Smooth muscle cell (in vitro differentiated cells): ENCODE data around the gene ARIH1. TPM values are rescaled to one million over a fixed set of nuclear protein-coding genes. Genes with fewer than 3 reads are reported as not detected.

Experiments
- DNase-seq: peaks from one replicate; lab custom pipeline; 2025; ENCODE audit not compliant: unreplicated experiment; lab: John Stamatoyannopoulos, UW
- H2AFZ ChIP-seq: fragments of 200-600 bp; sonication (generic); 2 replicates; pipeline ENCODE4 v1.6.0; 2016; ENCODE audit warnings: antibody characterized with exemption, low read depth, mild to moderate bottlenecking
- H3F3A ChIP-seq: fragments of 200-600 bp; sonication (generic); 2 replicates; pipeline ENCODE4 v1.6.0; 2017; ENCODE audit warnings: antibody characterized with exemption, low read depth
- H3K27ac ChIP-seq: fragments of 200-600 bp; sonication (generic); 2 replicates; pipeline ENCODE4 v1.5.1; 2016; ENCODE audit warnings: low read depth, mild to moderate bottlenecking
- H3K27me3 ChIP-seq: fragments of 200-600 bp; sonication (generic); 2 replicates; pipeline ENCODE4 v1.6.1; 2016; ENCODE audit warnings: low read depth, mild to moderate bottlenecking
- H3K36me3 ChIP-seq: fragments of 200-600 bp; sonication (generic); 2 replicates; pipeline ENCODE4 v1.5.1; 2016; ENCODE audit warnings: low read depth
- H3K4me1 ChIP-seq: fragments of 200-600 bp; sonication (generic); 2 replicates; pipeline ENCODE4 v1.5.1; 2016; ENCODE audit warnings: low read depth
- H3K4me2 ChIP-seq: fragments of 200-600 bp; sonication (generic); 2 replicates; pipeline ENCODE4 v1.6.0; 2016; ENCODE audit warnings: mild to moderate bottlenecking
- H3K4me3 ChIP-seq: fragments of 200-600 bp; sonication (generic); 2 replicates; pipeline ENCODE4 v1.5.1; 2016; ENCODE audit warnings: mild to moderate bottlenecking
- H3K79me2 ChIP-seq: fragments of 200-600 bp; sonication (generic); 2 replicates; pipeline ENCODE4 v1.6.0; 2016; ENCODE audit warnings: low read depth, mild to moderate bottlenecking
- H3K9ac ChIP-seq: fragments of 200-600 bp; sonication (generic); 2 replicates; pipeline ENCODE4 v1.6.0; 2016; ENCODE audit warnings: low read depth
- H3K9me3 ChIP-seq: fragments of 200-600 bp; sonication (generic); replicated peaks from 2 replicates; pipeline ENCODE4 v1.5.1; 2016; ENCODE audit warnings: low read depth
- H4K20me1 ChIP-seq: fragments of 200-600 bp; sonication (generic); 2 replicates; pipeline ENCODE4 v1.6.0; 2016; ENCODE audit warnings: low read depth
- WGBS: methylation state at CpG from one replicate; pipeline ENCODE4 v1.1.7; 2016; ENCODE audit warnings: low lambda C conversion rate; 5-methylcytosine and 5-hydroxymethylcytosine counted together
- polyA plus RNA-seq: library from polyadenylated mRNA; unstranded; fragments of >200 nt; fragmentation: Nextera tagmentation; extraction: Ambion mirVana; gene quantifications from 2 replicates; pipeline ENCODE4 v1.2.1, GENCODE V29; 2016
- total RNA-seq: library from RNA; depleted of rRNA; stranded (reverse); fragments of >200 nt; gene quantifications from 2 replicates; pipeline ENCODE4 v1.2.3, GENCODE V29; 2014
- TF ChIP-seq, protein P1 (sequence below): fragments of 200-600 bp; sonication (generic); IDR thresholded peaks from 2 replicates; pipeline ENCODE4 v1.5.1; 2017; ENCODE audit warnings: borderline replicate concordance, mild to moderate bottlenecking, antibody characterized with exemption; ENCODE audit not compliant: insufficient read depth, poor library complexity, severe bottlenecking

The ARIH1 gene
- total and polyA plus RNA-seq, 2 experiments from 2014 or later: 54.3 to 96.3 TPM

DNA sequence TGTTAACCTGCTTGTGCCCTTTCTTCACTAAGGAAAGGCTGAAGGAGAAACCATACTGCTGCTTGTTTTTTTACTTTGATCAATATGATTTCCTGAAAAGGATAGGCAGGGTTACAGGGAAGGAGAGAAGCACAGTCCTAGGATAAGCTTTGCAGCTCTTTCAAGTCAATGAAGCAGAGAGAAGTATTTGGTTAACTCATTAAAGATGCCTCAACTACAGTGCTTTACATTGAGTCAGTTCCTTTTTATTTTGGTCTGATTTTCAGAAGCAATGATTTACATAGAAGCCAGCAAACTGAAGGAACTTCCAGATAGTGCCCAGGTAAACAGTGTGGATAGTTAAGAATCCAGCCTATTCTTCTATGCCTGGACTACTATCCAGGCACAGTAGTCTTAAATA lies 64.8 kb downstream of the ARIH1 start:
- no peak overlapping the region for H3K4me2 ChIP-seq
- no peak overlapping the region for H3K9ac ChIP-seq
- no peak overlapping the region for H3K4me3 ChIP-seq
- H4K20me1 ChIP-seq: peaks cover 88% of the 10 kb centered on the region
- peaks cover 96% of the 10 kb centered on the region for H3K79me2 ChIP-seq
- H3K27me3 ChIP-seq: no peaks in the 10 kb centered on the region
- no peak overlapping the region for H2AFZ ChIP-seq
- no peaks in the 10 kb centered on the region for H3K9me3 ChIP-seq
- DNase-seq: no peak
- H3K4me1 ChIP-seq: peaks cover 7% of the 10 kb centered on the region
- no peaks in the 10 kb centered on the region for H3F3A ChIP-seq
- TF ChIP-seq, protein P1, sequence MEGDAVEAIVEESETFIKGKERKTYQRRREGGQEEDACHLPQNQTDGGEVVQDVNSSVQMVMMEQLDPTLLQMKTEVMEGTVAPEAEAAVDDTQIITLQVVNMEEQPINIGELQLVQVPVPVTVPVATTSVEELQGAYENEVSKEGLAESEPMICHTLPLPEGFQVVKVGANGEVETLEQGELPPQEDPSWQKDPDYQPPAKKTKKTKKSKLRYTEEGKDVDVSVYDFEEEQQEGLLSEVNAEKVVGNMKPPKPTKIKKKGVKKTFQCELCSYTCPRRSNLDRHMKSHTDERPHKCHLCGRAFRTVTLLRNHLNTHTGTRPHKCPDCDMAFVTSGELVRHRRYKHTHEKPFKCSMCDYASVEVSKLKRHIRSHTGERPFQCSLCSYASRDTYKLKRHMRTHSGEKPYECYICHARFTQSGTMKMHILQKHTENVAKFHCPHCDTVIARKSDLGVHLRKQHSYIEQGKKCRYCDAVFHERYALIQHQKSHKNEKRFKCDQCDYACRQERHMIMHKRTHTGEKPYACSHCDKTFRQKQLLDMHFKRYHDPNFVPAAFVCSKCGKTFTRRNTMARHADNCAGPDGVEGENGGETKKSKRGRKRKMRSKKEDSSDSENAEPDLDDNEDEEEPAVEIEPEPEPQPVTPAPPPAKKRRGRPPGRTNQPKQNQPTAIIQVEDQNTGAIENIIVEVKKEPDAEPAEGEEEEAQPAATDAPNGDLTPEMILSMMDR: no peak
- H3K27ac ChIP-seq: no peak overlapping the region
- peaks cover 12% of the 10 kb centered on the region for H3K36me3 ChIP-seq

- DNase-seq: no peak
- H3K79me2 ChIP-seq: peaks cover 98% of the 10 kb centered on the region
These were observed 66.6 kb downstream of the ARIH1 start for GRCh38 chr15:72540606-72541237.

DNA sequence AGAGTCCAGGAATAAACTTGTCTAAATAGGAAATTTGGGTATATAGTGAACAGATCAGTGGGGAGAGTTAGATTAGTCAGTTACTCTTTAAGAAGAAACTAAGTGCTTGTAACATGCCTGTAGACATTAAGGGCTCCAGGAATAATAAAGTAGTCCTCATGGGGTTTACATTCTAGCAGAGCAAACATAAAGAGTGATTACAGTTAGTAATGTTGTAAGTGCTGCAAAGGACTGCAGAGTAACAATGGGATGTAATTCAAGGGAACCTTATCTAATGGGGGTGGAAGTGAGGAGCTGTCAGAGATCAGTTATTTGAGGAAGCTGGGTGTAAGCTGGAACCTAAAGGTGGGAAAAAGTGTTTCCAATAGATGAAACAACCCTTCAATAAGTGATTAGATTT lies 67.5 kb downstream of the ARIH1 start:
- Histone ChIP-seq H3K4me2 (no peak overlapping the region), H4K20me1 (peaks cover 89% of the 10 kb centered on the region)

More at GRCh38 chr15:72540606-72541237, 66.6 kb downstream of the ARIH1 start:
- Histone ChIP-seq H3K9me3 (no peaks in the 10 kb centered on the region), H3K27ac (no peak overlapping the region), H3K9ac (no peak overlapping the region), H4K20me1 (peaks cover 89% of the 10 kb centered on the region), H3F3A (no peaks in the 10 kb centered on the region), H2AFZ (no peak overlapping the region), H3K4me2 (no peak overlapping the region), H3K27me3 (no peaks in the 10 kb centered on the region), H3K36me3 (peaks cover 12% of the 10 kb centered on the region), H3K4me1 (peaks cover 7% of the 10 kb centered on the region), H3K4me3 (no peak overlapping the region)
- TF ChIP-seq, protein P1: no peak
- WGBS: 99% methylated on average over 11 of the region's 11 CpGs

GRCh38 chr15:72545156-72545555 lies 71.0 kb downstream of the ARIH1 start:
- Histone ChIP-seq H3K4me3 (no peak overlapping the region), H3K79me2 (peaks cover 93% of the 10 kb centered on the region), H3K36me3 (peaks cover 16% of the 10 kb centered on the region), H3K27ac (no peak overlapping the region), H3K4me1 (no peaks in the 10 kb centered on the region), H3F3A (no peaks in the 10 kb centered on the region), H3K27me3 (no peaks in the 10 kb centered on the region), H3K9ac (no peak overlapping the region), H3K4me2 (no peak overlapping the region), H4K20me1 (peaks cover 94% of the 10 kb centered on the region), H2AFZ (no peak overlapping the region), H3K9me3 (no peaks in the 10 kb centered on the region)
- WGBS: 86% methylated on average over 1 of the region's 1 CpG
- no peak for DNase-seq
- TF ChIP-seq, protein P1: no peak

More for the DNA sequence above, 67.5 kb downstream of the ARIH1 start:
- H3F3A ChIP-seq: no peaks in the 10 kb centered on the region
- peaks cover 3% of the 10 kb centered on the region for H3K4me1 ChIP-seq
- no peak overlapping the region for H2AFZ ChIP-seq
- H3K4me3 ChIP-seq: no peak overlapping the region
- H3K27ac ChIP-seq: no peak overlapping the region
- H3K9ac ChIP-seq: no peak overlapping the region
- no peak for DNase-seq
- H3K27me3 ChIP-seq: no peaks in the 10 kb centered on the region
- H3K9me3 ChIP-seq: no peaks in the 10 kb centered on the region
- peaks cover 12% of the 10 kb centered on the region for H3K36me3 ChIP-seq
- peaks cover 98% of the 10 kb centered on the region for H3K79me2 ChIP-seq
- TF ChIP-seq, protein P1: no peak
